NOMO-1 (cell line): ENCODE results near the gene ZFP3.
A peak's percentile ranks its signal among the peaks of the same experiment; 100 is the strongest.
"Not testable (repeated sequence)": the region's sequence is repeated elsewhere in the genome, so short reads cannot be mapped to it uniquely, and the experiment has no call there.

ENCODE experiments used
- DNase-seq, 2 experiments: peaks; one replicate each; lab custom pipeline; 2025; ENCODE audit not compliant: unreplicated experiment in 2 of 2; lab: John Stamatoyannopoulos, UW

The ZFP3 gene

GRCh38 chr17:5078106-5079028 is at the start of gene ZFP3:
Gene ZFP3, plus strand, starts transcription at chr17:5078467. Its CDS starts 13,038 bp downstream, at chr17:5091505.
- DNase-seq: peak; percentile 74 to 75

GRCh38 chr17:5030168-5030567 is 48.1 kb upstream of the ZFP3 start:
- DNase-seq: not testable (repeated sequence)

- peak; percentile 86 to 91 for DNase-seq
Measured at GRCh38 chr17:5031365-5032082, 46.7 kb upstream of the ZFP3 start.

- no peak for DNase-seq
Measured at GRCh38 chr17:5032865-5033264, 45.4 kb upstream of the ZFP3 start.

- DNase-seq: no peak
Measured at GRCh38 chr17:5033352-5034015, 44.8 kb upstream of the ZFP3 start.

GRCh38 chr17:5034063-5034462 is 44.2 kb upstream of the ZFP3 start:
- no peak for DNase-seq

- no peak for DNase-seq
Measured at GRCh38 chr17:5034651-5035050, 43.6 kb upstream of the ZFP3 start.

- DNase-seq: no peak
Measured at GRCh38 chr17:5035315-5035714, 43.0 kb upstream of the ZFP3 start, which contains the start of gene SLC52A1. Gene SLC52A1, minus strand, starts transcription at chr17:5035426. Its CDS starts 820 bp downstream, at chr17:5034606.

- no peak for DNase-seq
Measured at GRCh38 chr17:5042157-5043022, 35.9 kb upstream of the ZFP3 start.

GRCh38 chr17:5043524-5043923 is 34.7 kb upstream of the ZFP3 start:
- DNase-seq: no peak

GRCh38 chr17:5044630-5045029 is 33.6 kb upstream of the ZFP3 start:
- no peak for DNase-seq

- DNase-seq: no peak
Measured at GRCh38 chr17:5045496-5045895, 32.8 kb upstream of the ZFP3 start.

- no peak for DNase-seq
Measured at GRCh38 chr17:5047446-5047845, 30.8 kb upstream of the ZFP3 start.

- DNase-seq: no peak
Measured at GRCh38 chr17:5049314-5049841, 28.9 kb upstream of the ZFP3 start.

- DNase-seq: no peak
Measured at GRCh38 chr17:5050278-5050677, 28.0 kb upstream of the ZFP3 start.

GRCh38 chr17:5055543-5055942 is 22.7 kb upstream of the ZFP3 start:
- no peak for DNase-seq

GRCh38 chr17:5065227-5065744 is 13.0 kb upstream of the ZFP3 start:
- DNase-seq: no peak

GRCh38 chr17:5068236-5068635 is 10.0 kb upstream of the ZFP3 start:
- DNase-seq: no peak

- no peak for DNase-seq
Measured at GRCh38 chr17:5069724-5070123, 8.5 kb upstream of the ZFP3 start.

GRCh38 chr17:5075472-5075871 is 2.8 kb upstream of the ZFP3 start:
- DNase-seq: not testable (repeated sequence)
